ENCODE results near the gene CNN1. TPM values are rescaled to one million over a fixed set of nuclear protein-coding genes. Genes with fewer than 3 reads are reported as not detected.
"Not testable (repeated sequence)": the region's sequence is repeated elsewhere in the genome, so short reads cannot be mapped to it uniquely, and the experiment has no call there.

CNN1 gene
- total RNA-seq, 1 donor from 2014 or later = 27.3 TPM

- no peaks in the 10 kb centered on the region for H3K9me3 ChIP-seq
- TF ChIP-seq CTCF (IDR thresholded peaks at IDR 0.05) = no peak
- H3K4me1 ChIP-seq = peaks cover 10% of the 10 kb centered on the region
- DNase-seq = no peak
- intact Hi-C loops (cut with DNase I) = no loop called here
- no peaks in the 10 kb centered on the region for H3K36me3 ChIP-seq
- no peak overlapping the region for H3K27ac ChIP-seq
- ATAC-seq = no peak
- H3K4me3 ChIP-seq = no peak overlapping the region
- H3K27me3 ChIP-seq = no peaks in the 10 kb centered on the region
These were observed 24.9 kb downstream of the CNN1 start for GRCh38 chr19:11563532-11563931.

- H3K4me1 ChIP-seq; H3K27ac ChIP-seq; H3K27me3 ChIP-seq; H3K36me3 ChIP-seq; H3K4me3 ChIP-seq; DNase-seq; ATAC-seq; H3K9me3 ChIP-seq; intact Hi-C loops (cut with DNase I): not testable (repeated sequence)
These were observed 25.6 kb downstream of the CNN1 start for GRCh38 chr19:11564082-11564807.

GRCh38 chr19:11565649-11565980 is 27.0 kb downstream of the CNN1 start:
- H3K27me3 ChIP-seq; DNase-seq; H3K4me3 ChIP-seq; ATAC-seq; H3K4me1 ChIP-seq; H3K36me3 ChIP-seq; H3K9me3 ChIP-seq; intact Hi-C loops (cut with DNase I); H3K27ac ChIP-seq: not testable (repeated sequence)

GRCh38 chr19:11566164-11566563 is 27.5 kb downstream of the CNN1 start:
- no peaks in the 10 kb centered on the region for H3K36me3 ChIP-seq
- no peaks in the 10 kb centered on the region for H3K4me1 ChIP-seq
- no peaks in the 10 kb centered on the region for H3K27me3 ChIP-seq
- TF ChIP-seq CTCF (IDR thresholded peaks at IDR 0.05) = no peak
- H3K9me3 ChIP-seq = no peaks in the 10 kb centered on the region
- H3K4me3 ChIP-seq = no peak overlapping the region
- DNase-seq (no peak), ATAC-seq (no peak)
- intact Hi-C loops (cut with DNase I) = no loop called here
- H3K27ac ChIP-seq = no peak overlapping the region

- Histone ChIP-seq H3K27ac (no peak overlapping the region), H3K4me3 (no peak overlapping the region), H3K27me3 (no peaks in the 10 kb centered on the region), H3K4me1 (no peaks in the 10 kb centered on the region), H3K9me3 (no peaks in the 10 kb centered on the region), H3K36me3 (no peaks in the 10 kb centered on the region)
- DNase-seq (no peak), ATAC-seq (peak; percentile 6)
- no peak for TF ChIP-seq CTCF (IDR thresholded peaks at IDR 0.05)
- intact Hi-C loops (cut with DNase I) = no loop called here
These were observed 31.4 kb downstream of the CNN1 start for GRCh38 chr19:11570039-11570462.

GRCh38 chr19:11573354-11573753 is 34.7 kb downstream of the CNN1 start:
- H3K4me3 ChIP-seq; DNase-seq; intact Hi-C loops (cut with DNase I); ATAC-seq; H3K4me1 ChIP-seq; H3K27me3 ChIP-seq; H3K9me3 ChIP-seq; H3K27ac ChIP-seq; H3K36me3 ChIP-seq: not testable (repeated sequence)

GRCh38 chr19:11573763-11574162 is 35.1 kb downstream of the CNN1 start:
- intact Hi-C loops (cut with DNase I) = not testable (repeated sequence)

GRCh38 chr19:11574689-11575088 is 36.0 kb downstream of the CNN1 start:
- DNase-seq (no peak), ATAC-seq (no peak)
- Histone ChIP-seq H3K4me3 (no peak overlapping the region), H3K4me1 (peaks cover 14% of the 10 kb centered on the region), H3K27ac (no peak overlapping the region), H3K9me3 (no peaks in the 10 kb centered on the region), H3K36me3 (no peaks in the 10 kb centered on the region), H3K27me3 (no peaks in the 10 kb centered on the region)
- no peak for TF ChIP-seq CTCF (IDR thresholded peaks at IDR 0.05)
- intact Hi-C loops (cut with DNase I) = no loop called here

More at GRCh38 chr19:11573763-11574162, 35.1 kb downstream of the CNN1 start:
- not testable (repeated sequence) for H3K9me3 ChIP-seq, H3K27ac ChIP-seq, H3K4me3 ChIP-seq, H3K36me3 ChIP-seq, ATAC-seq, DNase-seq, H3K27me3 ChIP-seq
- H3K4me1 ChIP-seq = peaks cover 11% of the 10 kb centered on the region

Data from upper lobe of right lung (tissue), 1 donor.